GM18517 (cell line): Measurements from ENCODE around the gene SOX18.

Experiments
- ATAC-seq: cut with Tn5 transposase; IDR thresholded peaks from one replicate; pipeline ENCODE4 v1.9.1; 2021; ENCODE audit warnings: mild to moderate bottlenecking, moderate library complexity; ENCODE audit not compliant: unreplicated experiment

Gene SOX18

GRCh38 chr20:64039293-64040160 is 9.9 kb downstream of the SOX18 start:
- no peak for ATAC-seq

- peak; percentile 63 for ATAC-seq
These were observed 10.7 kb downstream of the SOX18 start for GRCh38 chr20:64038565-64039292.

- peak; percentile 32 for ATAC-seq
These were observed 11.2 kb downstream of the SOX18 start for GRCh38 chr20:64038224-64038564.

- no peak for ATAC-seq
These were observed 11.8 kb downstream of the SOX18 start for GRCh38 chr20:64037498-64038213.

- no peak for ATAC-seq
These were observed 12.3 kb downstream of the SOX18 start for GRCh38 chr20:64037199-64037497.

GRCh38 chr20:64036346-64037198 is 12.9 kb downstream of the SOX18 start:
- ATAC-seq = no peak

GRCh38 chr20:64035933-64036345 is 13.5 kb downstream of the SOX18 start, which contains the start of gene C20orf204:
TSS of gene C20orf204 (plus strand) at chr20:64036182. CDS start at chr20:64036324, 142 bp downstream.
- no peak for ATAC-seq

GRCh38 chr20:64035066-64035932 is 14.1 kb downstream of the SOX18 start:
- no peak for ATAC-seq

- ATAC-seq = no peak
These were observed 15.4 kb downstream of the SOX18 start for GRCh38 chr20:64033981-64034493.

GRCh38 chr20:64032706-64033624 is 16.5 kb downstream of the SOX18 start:
- ATAC-seq = no peak

- no peak for ATAC-seq
These were observed 17.6 kb downstream of the SOX18 start for GRCh38 chr20:64031822-64032314.

GRCh38 chr20:64030371-64031134 is 18.9 kb downstream of the SOX18 start:
- ATAC-seq = no peak

GRCh38 chr20:64029293-64030117 is 19.9 kb downstream of the SOX18 start:
- no peak for ATAC-seq

- no peak for ATAC-seq
These were observed 21.3 kb downstream of the SOX18 start for GRCh38 chr20:64027981-64028685.

- ATAC-seq = no peak
These were observed 23.5 kb downstream of the SOX18 start for GRCh38 chr20:64025826-64026412.
